ENCODE measurements around the gene NQO2.

- no peak for TF ChIP-seq CTCF (IDR thresholded peaks at IDR 0.05; ENCODE audit: poor library complexity)
- no peak for TF ChIP-seq EZH2 (IDR thresholded peaks at IDR 0.05; ENCODE audit: borderline replicate concordance)
Observed at GRCh38 chr6:3023663-3024483, 24.2 kb downstream of the NQO2 start.

All from hepatocyte (in vitro differentiated cells).